Gastrocnemius medialis (tissue), 4 donors: Measurements from ENCODE around the gene TLR6. TPM values are rescaled to one million over a fixed set of nuclear protein-coding genes. Genes with fewer than 3 reads are reported as not detected.

Experiments used
- ATAC-seq, 2 donors: fragments of 150-250 bp; one replicate each; pipeline ENCODE4 v1.9.1; 2016
- DNase-seq, 2 donors: peaks; one replicate each; pipeline ENCODE4 v3.0.0-alpha.2; 2019
- H3K27ac ChIP-seq, 4 donors: fragments of 200-600 bp; sonication (generic); 1 replicate in 1 of 4; 2 replicates in 3 of 4; pipeline ENCODE4 v1.5.1; 2016 to 2018; ENCODE audit warnings: mild to moderate bottlenecking in 2 of 4, moderate library complexity in 1 of 4
- H3K27me3 ChIP-seq, 3 donors: fragments of 200-600 bp; sonication (generic) in 2 of 3; 1 replicate in 1 of 3; 2 replicates in 2 of 3; pipeline versions ENCODE4 v1.5.1 to v1.6.0; 2016 to 2019; ENCODE audit warnings: mild to moderate bottlenecking in 1 of 3, moderate library complexity in 1 of 3
- H3K36me3 ChIP-seq, 2 donors: fragments of 200-600 bp; sonication (generic) in 1 of 2; one replicate each; pipeline ENCODE4 v1.5.1; 2017 to 2018
- H3K4me1 ChIP-seq, 2 donors: fragments of 200-600 bp; sonication (generic) in 1 of 2; one replicate each; pipeline ENCODE4 v1.5.1; 2016 to 2017; ENCODE audit warnings: mild to moderate bottlenecking in 2 of 2
- H3K4me3 ChIP-seq, 4 donors: fragments of 200-600 bp; sonication (generic) in 3 of 4; 1 replicate in 1 of 4; 2 replicates in 3 of 4; pipeline ENCODE4 v1.5.1; 2016 to 2019; ENCODE audit warnings: mild to moderate bottlenecking in 2 of 4
- H3K9me3 ChIP-seq, 3 donors: fragments of 200-600 bp; sonication (generic) in 2 of 3; 1 replicate in 1 of 3; 2 replicates in 2 of 3; pipeline ENCODE4 v1.5.1; 2016 to 2019
- POLR2A ChIP-seq, 2 donors: fragments of 450-650 bp; IDR thresholded peaks; one replicate each; pipeline ENCODE4 v1.6.1; 2017; ENCODE audit warnings: antibody characterized with exemption in 2 of 2, mild to moderate bottlenecking in 2 of 2, moderate library complexity in 2 of 2
- in situ Hi-C, 4 donors: fragments of 200-750 bp; cut with MboI; loops; one replicate each; pipeline versions ENCODE4 v1.15.0 to v1.8.0; 2017; ENCODE audit warnings: low sequenced_read_pairs in 4 of 4
- intact Hi-C: fragments of 100-400 bp; cut with DNase I; formaldehyde crosslinking; loops from one replicate; pipeline ENCODE4 v1.15.1; 2023; ENCODE audit warnings: low total_unique reads
- total RNA-seq, 4 donors: library from RNA; depleted of rRNA; stranded (reverse); fragments of >200 nt; gene quantifications; one replicate each; pipeline versions ENCODE4 v1.1.0 to v1.2.3, GENCODE V29; 2016
- TF ChIP-seq, protein P1 (sequence below), 5 experiments: fragments of 450-650 bp in 3 of 5; fragments of 200-600 bp in 2 of 5; sonication (generic) in 2 of 5; IDR thresholded peaks in 4 of 5; conservative IDR thresholded peaks in 1 of 5; 1 replicate in 4 of 5; 2 replicates in 1 of 5; pipeline ENCODE4 v1.5.1; 2016 to 2019; ENCODE audit warnings: antibody characterized with exemption in 5 of 5, mild to moderate bottlenecking in 3 of 5, moderate library complexity in 3 of 5

The TLR6 gene
- total RNA-seq, 4 donors from 2014 or later, result 0.29 to 0.75 (median 0.48) TPM

- intact Hi-C loops (no loop called here), in situ Hi-C loops (no loop called here)
- TF ChIP-seq, protein P1, sequence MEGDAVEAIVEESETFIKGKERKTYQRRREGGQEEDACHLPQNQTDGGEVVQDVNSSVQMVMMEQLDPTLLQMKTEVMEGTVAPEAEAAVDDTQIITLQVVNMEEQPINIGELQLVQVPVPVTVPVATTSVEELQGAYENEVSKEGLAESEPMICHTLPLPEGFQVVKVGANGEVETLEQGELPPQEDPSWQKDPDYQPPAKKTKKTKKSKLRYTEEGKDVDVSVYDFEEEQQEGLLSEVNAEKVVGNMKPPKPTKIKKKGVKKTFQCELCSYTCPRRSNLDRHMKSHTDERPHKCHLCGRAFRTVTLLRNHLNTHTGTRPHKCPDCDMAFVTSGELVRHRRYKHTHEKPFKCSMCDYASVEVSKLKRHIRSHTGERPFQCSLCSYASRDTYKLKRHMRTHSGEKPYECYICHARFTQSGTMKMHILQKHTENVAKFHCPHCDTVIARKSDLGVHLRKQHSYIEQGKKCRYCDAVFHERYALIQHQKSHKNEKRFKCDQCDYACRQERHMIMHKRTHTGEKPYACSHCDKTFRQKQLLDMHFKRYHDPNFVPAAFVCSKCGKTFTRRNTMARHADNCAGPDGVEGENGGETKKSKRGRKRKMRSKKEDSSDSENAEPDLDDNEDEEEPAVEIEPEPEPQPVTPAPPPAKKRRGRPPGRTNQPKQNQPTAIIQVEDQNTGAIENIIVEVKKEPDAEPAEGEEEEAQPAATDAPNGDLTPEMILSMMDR (IDR thresholded peaks at IDR 0.05 in 4 of 5, conservative IDR thresholded peaks at IDR 0.05 in 1 of 5), result no peak
- no peak for TF ChIP-seq POLR2A (IDR thresholded peaks at IDR 0.05)
- Histone ChIP-seq H3K4me1 (no peaks in the 10 kb centered on the region), H3K27me3 (no peaks in the 10 kb centered on the region), H3K4me3 (no peak overlapping the region), H3K27ac (no peak overlapping the region), H3K9me3 (no peaks in the 10 kb centered on the region), H3K36me3 (no peaks in the 10 kb centered on the region)
- DNase-seq (no peak), ATAC-seq (no peak)
Observed at GRCh38 chr4:38795087-38795486, 61.5 kb downstream of the TLR6 start.

GRCh38 chr4:38794051-38794450 lies 62.6 kb downstream of the TLR6 start:
- in situ Hi-C loops (no loop called here), intact Hi-C loops (no loop called here)
- no peak for TF ChIP-seq POLR2A (IDR thresholded peaks at IDR 0.05)
- TF ChIP-seq, protein P1 (IDR thresholded peaks at IDR 0.05 in 4 of 5, conservative IDR thresholded peaks at IDR 0.05 in 1 of 5), result no peak
- no peaks in the 10 kb centered on the region for H3K36me3 ChIP-seq
- no peak for ATAC-seq
- H3K27ac ChIP-seq, result no peak overlapping the region
- H3K9me3 ChIP-seq, result no peaks in the 10 kb centered on the region
- H3K4me1 ChIP-seq, result no peaks in the 10 kb centered on the region
- no peaks in the 10 kb centered on the region for H3K27me3 ChIP-seq
- H3K4me3 ChIP-seq, result no peak overlapping the region
- DNase-seq, result no peak

GRCh38 chr4:38791010-38791409 lies 65.6 kb downstream of the TLR6 start:
- Histone ChIP-seq H3K36me3 (no peaks in the 10 kb centered on the region), H3K27ac (no peak overlapping the region), H3K4me1 (no peaks in the 10 kb centered on the region), H3K4me3 (no peak overlapping the region), H3K9me3 (no peaks in the 10 kb centered on the region), H3K27me3 (no peaks in the 10 kb centered on the region)
- TF ChIP-seq POLR2A (IDR thresholded peaks at IDR 0.05), result no peak
- TF ChIP-seq, protein P1 (IDR thresholded peaks at IDR 0.05 in 4 of 5, conservative IDR thresholded peaks at IDR 0.05 in 1 of 5), result no peak
- no peak for ATAC-seq
- DNase-seq, result no peak
- in situ Hi-C loops, result no loop called here
- intact Hi-C loops, result no loop called here

DNA sequence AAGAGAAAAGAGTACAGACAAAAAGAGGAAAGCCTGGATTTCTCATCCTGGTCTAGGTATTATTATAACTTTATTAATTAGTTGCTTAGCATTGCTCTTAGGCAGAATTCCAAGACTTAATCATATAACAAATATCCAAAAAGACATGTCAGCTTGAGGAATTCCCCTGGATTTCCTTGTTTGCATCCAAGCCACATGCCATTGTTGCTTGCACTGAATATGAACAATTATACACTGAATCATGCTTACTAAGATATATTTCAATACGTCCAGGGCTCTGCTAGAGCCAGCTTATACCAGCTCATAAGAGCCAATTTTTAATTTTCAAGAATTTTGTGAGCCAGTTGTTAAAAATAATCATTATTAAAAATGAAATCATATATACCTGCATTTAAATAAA lies 68.3 kb downstream of the TLR6 start:
- Histone ChIP-seq H3K4me3 (no peak overlapping the region), H3K4me1 (no peaks in the 10 kb centered on the region), H3K36me3 (no peaks in the 10 kb centered on the region), H3K27me3 (no peaks in the 10 kb centered on the region), H3K27ac (no peak overlapping the region), H3K9me3 (no peaks in the 10 kb centered on the region)
- ATAC-seq (no peak), DNase-seq (no peak)
- TF ChIP-seq, protein P1 (IDR thresholded peaks at IDR 0.05 in 4 of 5, conservative IDR thresholded peaks at IDR 0.05 in 1 of 5), result no peak
- no peak for TF ChIP-seq POLR2A (IDR thresholded peaks at IDR 0.05)
- in situ Hi-C loops, result no loop called here
- intact Hi-C loops, result no loop called here

DNA sequence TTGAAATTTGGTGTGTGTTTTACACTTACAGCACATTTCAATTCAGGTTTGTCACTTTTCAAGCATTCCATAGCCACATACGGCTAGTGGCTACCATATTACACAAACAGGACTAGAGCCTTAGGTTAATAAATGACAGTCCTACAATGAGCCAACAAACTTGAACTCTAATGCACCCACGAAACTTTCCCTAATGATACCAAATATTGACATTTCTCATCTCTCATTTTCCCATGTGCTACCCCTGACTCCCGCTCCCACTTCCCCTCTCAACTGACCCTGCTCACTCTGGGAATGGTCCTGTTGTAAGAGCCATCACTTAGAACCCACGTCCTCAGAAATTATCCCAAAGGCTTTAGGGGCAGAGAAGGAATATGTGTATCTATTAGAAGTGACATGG lies 68.9 kb downstream of the TLR6 start:
- H3K9me3 ChIP-seq, result no peaks in the 10 kb centered on the region
- no peaks in the 10 kb centered on the region for H3K4me1 ChIP-seq
- H3K4me3 ChIP-seq, result no peak overlapping the region
- H3K27me3 ChIP-seq, result no peaks in the 10 kb centered on the region
- in situ Hi-C loops (no loop called here), intact Hi-C loops (no loop called here)
- no peak for ATAC-seq
- no peak for DNase-seq
- TF ChIP-seq, protein P1 (IDR thresholded peaks at IDR 0.05 in 4 of 5, conservative IDR thresholded peaks at IDR 0.05 in 1 of 5), result no peak
- TF ChIP-seq POLR2A (IDR thresholded peaks at IDR 0.05), result no peak
- H3K27ac ChIP-seq, result no peak overlapping the region
- H3K36me3 ChIP-seq, result no peaks in the 10 kb centered on the region
